Fibroblast of the conjunctiva (primary cell): ENCODE measurements around the gene CTSV.
A peak's percentile ranks its signal among the peaks of the same experiment; 100 is the strongest.
"Not testable (repeated sequence)": the region's sequence is repeated elsewhere in the genome, so short reads cannot be mapped to it uniquely, and the experiment has no call there.

Experiments used
- DNase-seq: peaks from one replicate; pipeline ENCODE4 v3.0.0-alpha.2; 2010; ENCODE audit warnings: low read depth

Gene CTSV

GRCh38 chr9:97038611-97039513, at the start of gene CTSV:
Gene CTSV (minus strand): TSS chr9:97039142. CDS start chr9:97038043, 1,099 bp downstream.
- DNase-seq = peak; percentile 49

- not testable (repeated sequence) for DNase-seq
These were observed 48.8 kb upstream of the CTSV start for GRCh38 chr9:97087668-97088215.

- not testable (repeated sequence) for DNase-seq
These were observed 45.6 kb upstream of the CTSV start for GRCh38 chr9:97084562-97084991.

GRCh38 chr9:97078362-97078761, 39.4 kb upstream of the CTSV start:
- DNase-seq = no peak

- no peak for DNase-seq
These were observed 38.7 kb upstream of the CTSV start for GRCh38 chr9:97077452-97078295.

- DNase-seq = not testable (repeated sequence)
These were observed 37.9 kb upstream of the CTSV start for GRCh38 chr9:97076731-97077451.

GRCh38 chr9:97076238-97076637, 37.3 kb upstream of the CTSV start:
- no peak for DNase-seq

GRCh38 chr9:97075289-97075985, 36.5 kb upstream of the CTSV start:
- DNase-seq = no peak

GRCh38 chr9:97073506-97073905, 34.6 kb upstream of the CTSV start:
- no peak for DNase-seq

GRCh38 chr9:97072285-97072776, 33.4 kb upstream of the CTSV start:
- DNase-seq = no peak

- DNase-seq = not testable (repeated sequence)
These were observed 31.4 kb upstream of the CTSV start for GRCh38 chr9:97070325-97070724.

GRCh38 chr9:97067490-97067889, 28.5 kb upstream of the CTSV start:
- DNase-seq = no peak

- DNase-seq = no peak
These were observed 25.2 kb upstream of the CTSV start for GRCh38 chr9:97064176-97064575.

- no peak for DNase-seq
These were observed 21.9 kb upstream of the CTSV start for GRCh38 chr9:97060796-97061195.

GRCh38 chr9:97059626-97060025, 20.7 kb upstream of the CTSV start:
- no peak for DNase-seq

GRCh38 chr9:97057651-97058050, 18.7 kb upstream of the CTSV start:
- DNase-seq = no peak

- not testable (repeated sequence) for DNase-seq
These were observed 16.9 kb upstream of the CTSV start for GRCh38 chr9:97055891-97056290.

- no peak for DNase-seq
These were observed 14.8 kb upstream of the CTSV start for GRCh38 chr9:97053717-97054116.

- no peak for DNase-seq
These were observed 13.8 kb upstream of the CTSV start for GRCh38 chr9:97052735-97053134.

- DNase-seq = no peak
These were observed 7.3 kb upstream of the CTSV start for GRCh38 chr9:97046228-97046627.

GRCh38 chr9:97045300-97045699, 6.4 kb upstream of the CTSV start:
- no peak for DNase-seq
